SK-N-SH treated with all-trans-retinoic acid at 6 μM for 48 hours (cell line): Measurements from ENCODE around the gene SPECC1.

Experiments used
- ATAC-seq: fragments of 200-7000 bp; cut with Tn5 transposase; 3 replicates; pipeline ENCODE4 v1.9.1; 2020; ENCODE audit warnings: mild to moderate bottlenecking, moderate library complexity
- BACH2 ChIP-seq: fragments of 250-450 bp; sonication (Bioruptor Pico); IDR thresholded peaks from 2 replicates; pipeline ENCODE4 v1.9.0; 2021; ENCODE audit warnings: mild to moderate bottlenecking, borderline replicate concordance
- CSDC2 ChIP-seq: fragments of 250-450 bp; sonication (Bioruptor Pico); IDR thresholded peaks from 2 replicates; pipeline ENCODE4 v1.5.0; 2020; ENCODE audit warnings: mild to moderate bottlenecking, moderate library complexity
- ESRRG ChIP-seq: fragments of 250-450 bp; sonication (Bioruptor Pico); IDR thresholded peaks from 2 replicates; pipeline ENCODE4 v1.6.1; 2021; ENCODE audit warnings: mild to moderate bottlenecking
- GLIS3 ChIP-seq: fragments of 250-450 bp; sonication (Bioruptor Pico); IDR thresholded peaks from 2 replicates; pipeline ENCODE4 v1.5.0; 2020; ENCODE audit warnings: mild to moderate bottlenecking, moderate library complexity
- OSR1 ChIP-seq: fragments of 250-450 bp; sonication (Bioruptor Pico); IDR thresholded peaks from 2 replicates; pipeline ENCODE4 v1.8.0; 2022; ENCODE audit warnings: moderate library complexity, mild to moderate bottlenecking, inconsistent platforms
- PPARA ChIP-seq: fragments of 250-450 bp; sonication (Bioruptor Pico); IDR thresholded peaks from 2 replicates; pipeline ENCODE4 v1.5.0; 2020; ENCODE audit warnings: mild to moderate bottlenecking, borderline replicate concordance
- RARB ChIP-seq: fragments of 250-450 bp; sonication (Bioruptor Pico); IDR thresholded peaks from 2 replicates; pipeline ENCODE4 v1.8.0; 2021; ENCODE audit warnings: mild to moderate bottlenecking, moderate library complexity
- TCF4 ChIP-seq: fragments of 250-450 bp; sonication (Bioruptor Pico); IDR thresholded peaks from 2 replicates; pipeline ENCODE4 v1.8.0; 2021; ENCODE audit warnings: mild to moderate bottlenecking, moderate library complexity, borderline replicate concordance
- TOX ChIP-seq: fragments of 250-450 bp; sonication (Bioruptor Pico); IDR thresholded peaks from 2 replicates; pipeline ENCODE4 v1.8.0; 2021; ENCODE audit warnings: mild to moderate bottlenecking, moderate library complexity, borderline replicate concordance
- ZC3H10 ChIP-seq: fragments of 250-450 bp; sonication (Bioruptor Pico); IDR thresholded peaks from 2 replicates; pipeline ENCODE4 v1.5.1; 2021; ENCODE audit warnings: mild to moderate bottlenecking, moderate library complexity
- ZNF565 ChIP-seq: fragments of 450-650 bp; formaldehyde crosslinking; conservative IDR thresholded peaks from 2 replicates; pipeline ENCODE4 v1.5.0; 2020; ENCODE audit warnings: low read depth, mild to moderate bottlenecking, moderate library complexity
- ZNF70 ChIP-seq: fragments of 450-650 bp; formaldehyde crosslinking; IDR thresholded peaks from 2 replicates; pipeline ENCODE4 v1.5.0; 2020; ENCODE audit warnings: mild to moderate bottlenecking, moderate library complexity
- ZNF8 ChIP-seq: fragments of 450-650 bp; formaldehyde crosslinking; IDR thresholded peaks from 2 replicates; pipeline ENCODE4 v1.5.0; 2020; ENCODE audit warnings: mild to moderate bottlenecking, moderate library complexity
- TF ChIP-seq, protein P1 (sequence below): fragments of 250-450 bp; sonication (Bioruptor Pico); IDR thresholded peaks from 2 replicates; pipeline ENCODE4 v1.8.0; 2020; ENCODE audit warnings: mild to moderate bottlenecking, moderate library complexity, borderline replicate concordance
- TF ChIP-seq, protein P2 (sequence below): fragments of 250-450 bp; sonication (Bioruptor Pico); IDR thresholded peaks from 2 replicates; pipeline ENCODE4 v1.5.1; 2021; ENCODE audit warnings: mild to moderate bottlenecking, moderate library complexity
- TF ChIP-seq, protein P3 (sequence below): fragments of 250-450 bp; sonication (Bioruptor Pico); IDR thresholded peaks from 2 replicates; pipeline ENCODE4 v1.5.0; 2020; ENCODE audit warnings: mild to moderate bottlenecking, moderate library complexity
- TF ChIP-seq, protein P4 (sequence below): fragments of 250-450 bp; sonication (Bioruptor Pico); IDR thresholded peaks from 2 replicates; pipeline ENCODE4 v1.5.1; 2020; ENCODE audit warnings: low read depth, mild to moderate bottlenecking, moderate library complexity
- TF ChIP-seq, protein P5 (sequence below): fragments of 250-450 bp; sonication (Bioruptor Pico); IDR thresholded peaks from 2 replicates; pipeline ENCODE4 v1.8.0; 2021; ENCODE audit warnings: low read depth, mild to moderate bottlenecking, moderate library complexity, borderline replicate concordance

Gene SPECC1

DNA sequence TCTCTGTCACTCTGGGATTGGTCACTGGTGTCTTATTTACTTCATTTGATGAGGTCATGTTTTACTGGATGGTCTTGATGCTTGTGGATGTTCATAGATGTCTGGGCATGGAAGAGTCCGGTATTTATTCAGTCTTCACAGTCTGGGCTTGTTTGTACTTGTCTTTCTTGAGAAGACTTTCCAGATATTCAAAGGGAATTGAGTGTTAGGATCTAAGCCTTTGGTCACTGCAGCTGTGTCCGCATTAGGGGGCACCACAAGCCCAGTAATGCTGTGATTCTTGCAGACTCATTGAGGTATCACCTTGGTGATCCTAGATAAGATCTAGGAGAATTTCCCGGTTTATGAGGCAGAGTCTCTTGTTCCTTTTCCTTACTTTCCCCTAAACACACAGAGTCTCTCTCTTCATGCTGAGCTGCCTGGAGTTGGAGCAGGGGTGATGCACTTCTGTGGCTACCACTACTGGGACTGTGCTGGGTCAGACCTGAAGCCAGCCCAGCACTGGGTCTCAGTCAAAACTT is 214.7 kb downstream of the SPECC1 start:
- ATAC-seq = no peak
- TF ChIP-seq, protein P1, sequence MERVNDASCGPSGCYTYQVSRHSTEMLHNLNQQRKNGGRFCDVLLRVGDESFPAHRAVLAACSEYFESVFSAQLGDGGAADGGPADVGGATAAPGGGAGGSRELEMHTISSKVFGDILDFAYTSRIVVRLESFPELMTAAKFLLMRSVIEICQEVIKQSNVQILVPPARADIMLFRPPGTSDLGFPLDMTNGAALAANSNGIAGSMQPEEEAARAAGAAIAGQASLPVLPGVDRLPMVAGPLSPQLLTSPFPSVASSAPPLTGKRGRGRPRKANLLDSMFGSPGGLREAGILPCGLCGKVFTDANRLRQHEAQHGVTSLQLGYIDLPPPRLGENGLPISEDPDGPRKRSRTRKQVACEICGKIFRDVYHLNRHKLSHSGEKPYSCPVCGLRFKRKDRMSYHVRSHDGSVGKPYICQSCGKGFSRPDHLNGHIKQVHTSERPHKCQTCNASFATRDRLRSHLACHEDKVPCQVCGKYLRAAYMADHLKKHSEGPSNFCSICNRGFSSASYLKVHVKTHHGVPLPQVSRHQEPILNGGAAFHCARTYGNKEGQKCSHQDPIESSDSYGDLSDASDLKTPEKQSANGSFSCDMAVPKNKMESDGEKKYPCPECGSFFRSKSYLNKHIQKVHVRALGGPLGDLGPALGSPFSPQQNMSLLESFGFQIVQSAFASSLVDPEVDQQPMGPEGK = no peak
- TF ChIP-seq TCF4 (CRISPR knock-in tag) = no peak
- TF ChIP-seq ZNF565 (CRISPR knock-in tag) = no peak
- TF ChIP-seq, protein P2, sequence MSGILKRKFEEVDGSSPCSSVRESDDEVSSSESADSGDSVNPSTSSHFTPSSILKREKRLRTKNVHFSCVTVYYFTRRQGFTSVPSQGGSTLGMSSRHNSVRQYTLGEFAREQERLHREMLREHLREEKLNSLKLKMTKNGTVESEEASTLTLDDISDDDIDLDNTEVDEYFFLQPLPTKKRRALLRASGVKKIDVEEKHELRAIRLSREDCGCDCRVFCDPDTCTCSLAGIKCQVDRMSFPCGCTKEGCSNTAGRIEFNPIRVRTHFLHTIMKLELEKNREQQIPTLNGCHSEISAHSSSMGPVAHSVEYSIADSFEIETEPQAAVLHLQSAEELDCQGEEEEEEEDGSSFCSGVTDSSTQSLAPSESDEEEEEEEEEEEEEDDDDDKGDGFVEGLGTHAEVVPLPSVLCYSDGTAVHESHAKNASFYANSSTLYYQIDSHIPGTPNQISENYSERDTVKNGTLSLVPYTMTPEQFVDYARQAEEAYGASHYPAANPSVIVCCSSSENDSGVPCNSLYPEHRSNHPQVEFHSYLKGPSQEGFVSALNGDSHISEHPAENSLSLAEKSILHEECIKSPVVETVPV (CRISPR knock-in tag) = no peak
- no peak for TF ChIP-seq OSR1 (CRISPR knock-in tag)
- no peak for TF ChIP-seq PPARA (CRISPR knock-in tag)
- no peak for TF ChIP-seq ZC3H10 (CRISPR knock-in tag)
- TF ChIP-seq, protein P3, sequence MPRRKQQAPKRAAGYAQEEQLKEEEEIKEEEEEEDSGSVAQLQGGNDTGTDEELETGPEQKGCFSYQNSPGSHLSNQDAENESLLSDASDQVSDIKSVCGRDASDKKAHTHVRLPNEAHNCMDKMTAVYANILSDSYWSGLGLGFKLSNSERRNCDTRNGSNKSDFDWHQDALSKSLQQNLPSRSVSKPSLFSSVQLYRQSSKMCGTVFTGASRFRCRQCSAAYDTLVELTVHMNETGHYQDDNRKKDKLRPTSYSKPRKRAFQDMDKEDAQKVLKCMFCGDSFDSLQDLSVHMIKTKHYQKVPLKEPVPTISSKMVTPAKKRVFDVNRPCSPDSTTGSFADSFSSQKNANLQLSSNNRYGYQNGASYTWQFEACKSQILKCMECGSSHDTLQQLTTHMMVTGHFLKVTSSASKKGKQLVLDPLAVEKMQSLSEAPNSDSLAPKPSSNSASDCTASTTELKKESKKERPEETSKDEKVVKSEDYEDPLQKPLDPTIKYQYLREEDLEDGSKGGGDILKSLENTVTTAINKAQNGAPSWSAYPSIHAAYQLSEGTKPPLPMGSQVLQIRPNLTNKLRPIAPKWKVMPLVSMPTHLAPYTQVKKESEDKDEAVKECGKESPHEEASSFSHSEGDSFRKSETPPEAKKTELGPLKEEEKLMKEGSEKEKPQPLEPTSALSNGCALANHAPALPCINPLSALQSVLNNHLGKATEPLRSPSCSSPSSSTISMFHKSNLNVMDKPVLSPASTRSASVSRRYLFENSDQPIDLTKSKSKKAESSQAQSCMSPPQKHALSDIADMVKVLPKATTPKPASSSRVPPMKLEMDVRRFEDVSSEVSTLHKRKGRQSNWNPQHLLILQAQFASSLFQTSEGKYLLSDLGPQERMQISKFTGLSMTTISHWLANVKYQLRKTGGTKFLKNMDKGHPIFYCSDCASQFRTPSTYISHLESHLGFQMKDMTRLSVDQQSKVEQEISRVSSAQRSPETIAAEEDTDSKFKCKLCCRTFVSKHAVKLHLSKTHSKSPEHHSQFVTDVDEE (CRISPR knock-in tag) = no peak
- TF ChIP-seq BACH2 (CRISPR knock-in tag) = no peak
- TF ChIP-seq, protein P4, sequence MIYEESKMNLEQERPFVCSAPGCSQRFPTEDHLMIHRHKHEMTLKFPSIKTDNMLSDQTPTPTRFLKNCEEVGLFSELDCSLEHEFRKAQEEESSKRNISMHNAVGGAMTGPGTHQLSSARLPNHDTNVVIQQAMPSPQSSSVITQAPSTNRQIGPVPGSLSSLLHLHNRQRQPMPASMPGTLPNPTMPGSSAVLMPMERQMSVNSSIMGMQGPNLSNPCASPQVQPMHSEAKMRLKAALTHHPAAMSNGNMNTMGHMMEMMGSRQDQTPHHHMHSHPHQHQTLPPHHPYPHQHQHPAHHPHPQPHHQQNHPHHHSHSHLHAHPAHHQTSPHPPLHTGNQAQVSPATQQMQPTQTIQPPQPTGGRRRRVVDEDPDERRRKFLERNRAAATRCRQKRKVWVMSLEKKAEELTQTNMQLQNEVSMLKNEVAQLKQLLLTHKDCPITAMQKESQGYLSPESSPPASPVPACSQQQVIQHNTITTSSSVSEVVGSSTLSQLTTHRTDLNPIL (CRISPR knock-in tag) = no peak

DNA sequence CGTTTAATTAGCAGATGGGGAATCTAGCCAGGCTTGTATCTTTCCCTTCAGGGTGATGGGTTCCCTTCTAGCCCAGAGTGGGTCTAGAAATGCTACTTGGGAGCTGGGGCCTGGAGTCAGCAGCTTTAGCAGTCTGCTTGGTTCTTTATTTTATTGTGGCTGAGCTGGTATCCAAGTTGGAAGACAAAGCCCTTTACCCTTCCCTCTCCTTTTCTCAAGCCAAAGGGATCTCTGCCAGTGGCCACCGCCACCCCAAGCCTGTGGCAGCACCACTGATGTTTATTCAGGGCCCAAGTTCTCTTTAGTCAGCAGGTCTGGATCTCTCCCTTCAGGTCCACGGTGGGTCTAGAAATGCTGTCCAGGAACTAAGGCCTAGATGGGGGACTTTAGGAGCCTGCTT is 215.2 kb downstream of the SPECC1 start:
- TF ChIP-seq PPARA (CRISPR knock-in tag) (no peak), ESRRG (CRISPR knock-in tag) (no peak), ZC3H10 (CRISPR knock-in tag) (no peak), TOX (no peak), RARB (CRISPR knock-in tag) (no peak)
- TF ChIP-seq, protein P2 (CRISPR knock-in tag) = no peak
- TF ChIP-seq, protein P5, sequence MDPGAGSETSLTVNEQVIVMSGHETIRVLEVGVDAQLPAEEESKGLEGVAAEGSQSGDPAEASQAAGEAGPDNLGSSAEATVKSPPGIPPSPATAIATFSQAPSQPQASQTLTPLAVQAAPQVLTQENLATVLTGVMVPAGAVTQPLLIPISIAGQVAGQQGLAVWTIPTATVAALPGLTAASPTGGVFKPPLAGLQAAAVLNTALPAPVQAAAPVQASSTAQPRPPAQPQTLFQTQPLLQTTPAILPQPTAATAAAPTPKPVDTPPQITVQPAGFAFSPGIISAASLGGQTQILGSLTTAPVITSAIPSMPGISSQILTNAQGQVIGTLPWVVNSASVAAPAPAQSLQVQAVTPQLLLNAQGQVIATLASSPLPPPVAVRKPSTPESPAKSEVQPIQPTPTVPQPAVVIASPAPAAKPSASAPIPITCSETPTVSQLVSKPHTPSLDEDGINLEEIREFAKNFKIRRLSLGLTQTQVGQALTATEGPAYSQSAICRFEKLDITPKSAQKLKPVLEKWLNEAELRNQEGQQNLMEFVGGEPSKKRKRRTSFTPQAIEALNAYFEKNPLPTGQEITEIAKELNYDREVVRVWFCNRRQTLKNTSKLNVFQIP (CRISPR knock-in tag) = no peak
- TF ChIP-seq, all 23 proteins: peak for 0
- no peak for ATAC-seq

DNA sequence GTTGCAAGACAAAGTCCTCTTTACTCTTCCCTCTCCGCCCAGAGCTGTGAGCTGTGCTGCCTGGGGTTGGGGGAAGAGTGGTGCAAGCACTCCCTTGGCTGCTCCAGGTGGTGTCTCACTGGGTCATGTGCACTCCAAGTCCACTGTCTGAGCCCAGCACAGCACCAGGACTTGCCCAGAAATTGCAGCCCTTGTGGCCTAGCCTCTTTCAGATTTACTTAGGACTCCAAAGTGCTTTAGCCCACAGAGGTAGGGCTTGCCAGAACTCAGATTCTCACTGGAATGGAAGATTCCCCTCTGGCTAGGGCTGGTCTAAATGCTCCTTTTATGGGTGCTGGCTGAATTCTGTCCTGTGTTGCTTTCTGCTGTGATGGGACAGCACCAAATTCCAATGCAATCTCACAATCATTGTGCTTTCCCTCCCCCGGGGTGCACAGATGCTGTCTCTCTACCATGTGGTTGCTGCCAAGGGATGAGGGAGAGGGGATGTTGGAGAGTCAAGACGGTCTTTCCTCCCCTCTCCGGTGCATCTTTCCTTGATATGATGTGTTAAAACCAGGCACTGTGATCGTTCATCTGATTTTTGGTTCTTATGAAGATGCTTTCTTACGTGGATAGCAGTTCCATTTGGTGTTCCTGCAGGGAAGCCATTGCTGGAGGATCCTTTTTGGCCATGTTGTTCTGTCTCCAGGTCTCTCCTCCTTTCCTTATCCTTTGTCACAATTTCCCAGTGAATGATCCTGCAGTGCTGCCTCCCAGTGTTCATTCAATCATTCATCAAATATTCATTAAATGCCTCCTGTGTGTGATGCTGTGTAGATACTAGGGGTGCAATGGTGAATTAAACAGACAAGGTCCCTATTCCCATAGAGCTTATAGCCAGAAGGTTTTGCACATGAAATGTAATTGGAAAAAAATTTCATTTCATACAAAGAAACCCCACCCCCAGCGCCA is 216.3 kb downstream of the SPECC1 start:
- no peak for ATAC-seq
- TF ChIP-seq PPARA (CRISPR knock-in tag) = no peak
- no peak for TF ChIP-seq CSDC2 (CRISPR knock-in tag)
- TF ChIP-seq, protein P3 (CRISPR knock-in tag) = no peak
- TF ChIP-seq ZNF70 (CRISPR knock-in tag) = no peak
- TF ChIP-seq ZNF8 (CRISPR knock-in tag) = no peak
- TF ChIP-seq GLIS3 = no peak
- TF ChIP-seq, protein P1 = no peak
